CD8-positive, alpha-beta memory T cell (primary cell): Measurements from ENCODE around the gene SMYD2. TPM values are rescaled to one million over a fixed set of nuclear protein-coding genes. Genes with fewer than 3 reads are reported as not detected.
"Not testable (repeated sequence)": the region's sequence is repeated elsewhere in the genome, so short reads cannot be mapped to it uniquely, and the experiment has no call there.

Experiments used
- CTCF ChIA-PET: fragments of 350-600 bp; sonication (Branson Sonifier 250); formaldehyde crosslinking; loops from one replicate; lab custom pipeline; 2021; ENCODE audit warnings: antibody characterized with exemption; lab: Charles Lee
- POLR2A ChIA-PET: fragments of 350-600 bp; sonication (Branson Sonifier 250); formaldehyde crosslinking; loops from one replicate; lab custom pipeline; 2021; ENCODE audit warnings: antibody characterized with exemption; lab: Charles Lee
- DNase-seq, 5 donors: peaks; one replicate each; pipeline versions ENCODE4 v3.0.0 to v3.0.0-alpha.2; 2020 to 2022; ENCODE audit warnings: mixed read lengths in 1 of 5
- H3K27ac ChIP-seq: one replicate; pipeline ENCODE4 v1.7.0; 2013; ENCODE audit warnings: low read depth, mild to moderate bottlenecking, low read length, moderate library complexity
- H3K27me3 ChIP-seq: 2 replicates; pipeline ENCODE4 v1.7.0; 2013; ENCODE audit warnings: low read length, mild to moderate bottlenecking; ENCODE audit not compliant: insufficient read depth, poor library complexity, severe bottlenecking
- H3K36me3 ChIP-seq: 2 replicates; pipeline ENCODE4 v1.7.0; 2013; ENCODE audit warnings: mild to moderate bottlenecking, low read length, moderate library complexity; ENCODE audit not compliant: insufficient read depth
- H3K4me1 ChIP-seq: 2 replicates; pipeline ENCODE4 v1.7.0; 2013; ENCODE audit warnings: mild to moderate bottlenecking, low read length, moderate library complexity; ENCODE audit not compliant: insufficient read depth
- H3K4me3 ChIP-seq: 2 replicates; pipeline ENCODE4 v1.7.0; 2013; ENCODE audit warnings: mild to moderate bottlenecking, low read length
- H3K9me3 ChIP-seq: 2 replicates; pipeline ENCODE4 v1.7.0; 2013; ENCODE audit warnings: mild to moderate bottlenecking, low read length
- H3K27ac Mint-ChIP-seq, 8 donors: one replicate each; pipeline ENCODE4 v1.8.0; 2020 to 2021; ENCODE audit warnings: mixed read lengths in 8 of 8, mild to moderate bottlenecking in 6 of 8, inconsistent platforms in 3 of 8, moderate library complexity in 3 of 8
- H3K27me3 Mint-ChIP-seq, 2 donors: one replicate each; pipeline ENCODE4 v1.8.0; 2020 to 2021; ENCODE audit warnings: mixed read lengths in 2 of 2, mild to moderate bottlenecking in 1 of 2, moderate library complexity in 1 of 2
- H3K36me3 Mint-ChIP-seq, 3 donors: one replicate each; pipeline ENCODE4 v1.8.0; 2020 to 2021; ENCODE audit warnings: mixed read lengths in 3 of 3, inconsistent platforms in 1 of 3, mild to moderate bottlenecking in 1 of 3
- H3K4me1 Mint-ChIP-seq, 3 donors: one replicate each; pipeline ENCODE4 v1.8.0; 2020 to 2021; ENCODE audit warnings: mixed read lengths in 3 of 3, inconsistent platforms in 1 of 3, mild to moderate bottlenecking in 1 of 3
- H3K4me3 Mint-ChIP-seq, 7 donors: one replicate each; pipeline ENCODE4 v1.8.0; 2020 to 2021; ENCODE audit warnings: mixed read lengths in 7 of 7, mild to moderate bottlenecking in 6 of 7, moderate library complexity in 4 of 7, inconsistent platforms in 2 of 7
- H3K9me3 Mint-ChIP-seq, 5 donors: one replicate each; pipeline ENCODE4 v1.8.0; 2020 to 2022; ENCODE audit warnings: mixed read lengths in 5 of 5, mild to moderate bottlenecking in 3 of 5, moderate library complexity in 2 of 5, inconsistent platforms in 1 of 5
- polyA plus RNA-seq: library from polyadenylated mRNA; unstranded; fragments of 300-500 nt; fragmentation: Illumina TruSeq; gene quantifications from one replicate; pipeline ENCODE4 v1.2.3, GENCODE V29; 2021
- total RNA-seq, 2 experiments: library from RNA; stranded (reverse); gene quantifications; one replicate each; pipeline ENCODE4 v1.2.3, GENCODE V29; 2021

The SMYD2 gene
- total and polyA plus RNA-seq, 3 experiments from 2014 or later = 23.2 to 46.2 (median 25.9) TPM

DNA sequence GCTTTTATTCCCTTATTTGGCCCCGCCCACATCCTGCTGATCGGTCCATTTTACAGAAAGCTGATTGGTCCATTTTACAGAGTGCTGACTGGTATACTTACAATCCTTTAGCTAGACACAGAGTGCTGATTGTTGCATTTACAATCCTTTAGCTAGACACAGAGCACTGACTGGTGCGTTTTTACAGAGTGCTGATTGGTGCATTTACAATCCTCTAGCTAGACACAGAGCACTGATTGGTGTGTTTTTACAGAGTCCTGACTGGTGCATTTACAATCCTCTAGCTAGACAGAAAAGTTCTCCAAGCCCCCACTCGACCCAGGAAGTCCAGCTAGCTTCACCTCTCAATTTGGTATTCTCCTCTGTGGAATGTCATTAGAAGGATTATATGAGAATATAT lies 5.3 kb upstream of the SMYD2 start:
- POLR2A ChIA-PET, H3K9me3 ChIP-seq, H3K9me3 Mint-ChIP-seq, H3K4me3 ChIP-seq, H3K27me3 ChIP-seq, H3K4me3 Mint-ChIP-seq, H3K36me3 ChIP-seq, H3K27ac ChIP-seq, H3K36me3 Mint-ChIP-seq, H3K27me3 Mint-ChIP-seq, DNase-seq, H3K4me1 ChIP-seq: not testable (repeated sequence)
- Mint-ChIP-seq H3K4me1 (peaks cover 18 to 30% (median 22%) of the 10 kb centered on the region in 3 donors), H3K27ac (peak overlapping the region in 1 of 8 donors; percentile 48)
- CTCF ChIA-PET = interaction anchor here (0.8 to 2.9 kb wide), 3 partner anchors 12 to 53 kb away, joined by 3 to 18 read pairs (median 5); no protein-coding TSS in a partner anchor

DNA sequence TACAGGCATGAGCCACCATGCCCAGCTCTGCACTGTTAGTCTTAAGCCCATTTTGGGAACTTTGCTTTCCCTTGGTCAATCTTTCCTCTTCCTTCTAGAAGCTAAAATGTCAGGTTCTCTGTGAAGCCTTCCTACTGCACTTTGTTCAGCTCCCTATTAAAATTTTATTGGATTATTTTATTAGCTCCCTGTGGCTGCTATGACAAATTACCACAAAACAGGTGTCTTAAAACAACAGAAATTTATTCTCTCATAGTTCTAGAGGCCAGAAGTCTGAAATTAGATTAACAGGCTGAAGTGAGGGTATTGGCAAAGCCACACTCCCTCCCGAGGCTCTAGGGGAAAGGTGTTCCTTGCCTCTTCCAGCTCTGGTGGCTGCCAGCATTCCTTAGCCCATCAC lies 4.2 kb upstream of the SMYD2 start:
- Mint-ChIP-seq H3K27me3 (peaks cover 0 to 1% of the 10 kb centered on the region in 2 donors), H3K36me3 (peaks cover 0 to 1% (median under 1%) of the 10 kb centered on the region in 3 donors), H3K4me3 (no peak overlapping the region), H3K9me3 (peaks cover 0 to 4% (median 3%) of the 10 kb centered on the region in 5 donors), H3K4me1 (peaks cover 19 to 32% (median 24%) of the 10 kb centered on the region in 3 donors), H3K27ac (no peak overlapping the region)
- POLR2A ChIA-PET = no interaction called here
- Histone ChIP-seq H3K4me3 (no peak overlapping the region), H3K27ac (no peak overlapping the region), H3K4me1 (peaks cover 9% of the 10 kb centered on the region), H3K27me3 (no peaks in the 10 kb centered on the region), H3K36me3 (no peaks in the 10 kb centered on the region), H3K9me3 (no peaks in the 10 kb centered on the region)
- CTCF ChIA-PET = interaction anchor here (0.9 to 5.3 kb wide), 4 partner anchors 13 to 52 kb away, joined by 3 to 28 read pairs (median 12); no protein-coding TSS in a partner anchor
- DNase-seq = no peak

DNA sequence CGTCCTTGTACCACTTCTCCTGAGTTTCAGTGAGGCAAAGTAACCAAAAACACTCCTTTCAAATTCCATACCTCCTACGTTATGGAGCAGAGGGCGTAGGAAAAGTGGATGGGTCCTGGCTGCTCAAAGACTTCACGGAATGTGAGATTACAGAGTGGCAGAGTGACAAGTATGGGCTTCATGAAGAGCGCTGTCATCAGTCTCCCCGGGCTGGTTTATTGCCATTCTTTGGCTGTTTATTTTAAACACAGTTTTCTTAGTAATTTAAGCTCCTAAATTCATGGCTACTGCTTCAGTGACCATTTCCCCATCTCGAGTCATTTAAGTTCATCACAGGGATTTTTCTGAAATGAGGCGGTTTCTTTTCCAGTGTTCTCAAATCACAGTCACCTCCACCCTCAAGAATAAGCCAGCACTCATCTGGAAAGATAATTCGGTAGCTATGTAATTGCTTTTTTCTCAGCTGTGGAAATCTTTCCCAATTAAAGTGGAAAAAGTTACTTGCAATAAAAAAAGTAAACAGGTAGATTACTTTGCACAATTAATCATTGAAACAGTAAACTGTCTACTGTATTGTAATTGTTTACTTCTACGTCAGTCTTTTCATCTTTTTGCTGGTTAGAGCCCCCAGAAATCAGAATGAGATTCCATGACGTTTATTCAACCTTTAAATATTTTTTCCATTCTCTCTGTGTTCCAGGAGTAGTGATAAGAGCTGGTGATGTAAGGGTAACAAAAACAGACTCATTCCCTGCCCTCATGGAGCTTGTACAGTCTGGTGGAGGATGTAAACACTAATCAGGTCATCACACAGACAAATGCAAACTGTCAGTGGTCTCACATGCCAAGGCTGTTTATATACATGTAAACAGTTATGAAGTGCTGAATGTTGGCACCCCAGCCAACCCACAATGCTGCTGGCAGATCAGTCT lies 3.0 kb upstream of the SMYD2 start:
- Mint-ChIP-seq H3K4me3 (peak overlapping the region in 1 of 7 donors; percentile 47), H3K27me3 (peaks cover 0 to 1% of the 10 kb centered on the region in 2 donors), H3K4me1 (peaks cover 30 to 44% (median 36%) of the 10 kb centered on the region in 3 donors), H3K36me3 (peaks cover 0 to 1% (median 1%) of the 10 kb centered on the region in 3 donors), H3K9me3 (peaks cover 0 to 4% (median 3%) of the 10 kb centered on the region in 5 donors), H3K27ac (peak overlapping the region in 7 of 8 donors; percentile 15 to 82 (median 54))
- Histone ChIP-seq H3K4me1 (peaks cover 21% of the 10 kb centered on the region), H3K4me3 (no peak overlapping the region), H3K36me3 (no peaks in the 10 kb centered on the region), H3K9me3 (no peaks in the 10 kb centered on the region), H3K27me3 (no peaks in the 10 kb centered on the region), H3K27ac (no peak overlapping the region)
- POLR2A ChIA-PET = no interaction called here
- CTCF ChIA-PET = interaction anchor here (1.0 to 5.3 kb wide), 3 partner anchors 16 to 55 kb away, joined by 3 to 28 read pairs (median 8); no protein-coding TSS in a partner anchor
- DNase-seq = no peak

DNA sequence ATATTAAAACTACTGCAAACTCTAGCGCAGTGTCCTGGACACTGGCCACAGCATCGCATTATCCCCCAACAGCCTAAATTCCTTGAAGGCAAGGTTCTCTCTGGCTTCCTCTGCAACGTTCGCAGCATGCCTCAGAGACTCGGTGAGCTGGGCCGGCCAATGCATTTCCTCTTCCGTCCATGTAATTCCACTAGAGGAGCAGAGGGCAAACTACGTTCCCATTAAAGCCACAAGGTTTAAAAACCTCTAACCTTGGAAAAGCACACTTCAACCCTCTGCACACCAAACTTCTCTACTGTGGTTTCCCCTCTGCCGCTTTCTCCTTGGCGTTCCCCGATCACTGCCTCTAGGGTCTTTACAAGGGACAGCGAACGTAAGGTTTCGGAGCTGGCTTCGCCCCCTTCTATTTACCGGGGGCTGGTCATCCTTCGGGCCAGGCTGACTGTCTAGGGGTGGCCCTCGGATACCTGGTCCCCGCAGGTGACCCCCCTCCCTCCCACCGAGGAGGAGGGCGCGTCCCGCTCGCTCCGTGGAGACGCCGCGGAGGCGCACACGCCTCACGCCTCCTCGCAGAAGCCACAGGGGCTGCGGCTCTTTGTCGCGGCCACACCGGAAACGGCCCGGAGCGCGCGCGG lies 456 bp upstream of the SMYD2 start:
- H3K27me3 Mint-ChIP-seq = peaks cover 0 to 1% of the 10 kb centered on the region in 2 donors
- peak overlapping the region; percentile 80 for H3K4me3 ChIP-seq
- H3K36me3 Mint-ChIP-seq = peaks cover 0 to 1% (median 1%) of the 10 kb centered on the region in 3 donors
- H3K4me1 Mint-ChIP-seq = peaks cover 42 to 61% (median 54%) of the 10 kb centered on the region in 3 donors
- H3K9me3 ChIP-seq = no peaks in the 10 kb centered on the region
- H3K4me1 ChIP-seq = peaks cover 22% of the 10 kb centered on the region
- peaks cover 0 to 3% (median 0%) of the 10 kb centered on the region in 5 donors for H3K9me3 Mint-ChIP-seq
- H3K27ac Mint-ChIP-seq = peak overlapping the region; percentile 73 to 96 (median 91)
- ChIA-PET POLR2A (no interaction called here), CTCF (interaction anchor here (1.8 to 5.3 kb wide), 3 partner anchors 19 to 52 kb away, joined by 6 to 28 read pairs (median 13); no protein-coding TSS in a partner anchor)
- H3K27me3 ChIP-seq = no peaks in the 10 kb centered on the region
- no peak for DNase-seq
- H3K36me3 ChIP-seq = no peaks in the 10 kb centered on the region
- peak overlapping the region; percentile 80 for H3K27ac ChIP-seq
- peak overlapping the region; percentile 68 to 86 (median 82) for H3K4me3 Mint-ChIP-seq

DNA sequence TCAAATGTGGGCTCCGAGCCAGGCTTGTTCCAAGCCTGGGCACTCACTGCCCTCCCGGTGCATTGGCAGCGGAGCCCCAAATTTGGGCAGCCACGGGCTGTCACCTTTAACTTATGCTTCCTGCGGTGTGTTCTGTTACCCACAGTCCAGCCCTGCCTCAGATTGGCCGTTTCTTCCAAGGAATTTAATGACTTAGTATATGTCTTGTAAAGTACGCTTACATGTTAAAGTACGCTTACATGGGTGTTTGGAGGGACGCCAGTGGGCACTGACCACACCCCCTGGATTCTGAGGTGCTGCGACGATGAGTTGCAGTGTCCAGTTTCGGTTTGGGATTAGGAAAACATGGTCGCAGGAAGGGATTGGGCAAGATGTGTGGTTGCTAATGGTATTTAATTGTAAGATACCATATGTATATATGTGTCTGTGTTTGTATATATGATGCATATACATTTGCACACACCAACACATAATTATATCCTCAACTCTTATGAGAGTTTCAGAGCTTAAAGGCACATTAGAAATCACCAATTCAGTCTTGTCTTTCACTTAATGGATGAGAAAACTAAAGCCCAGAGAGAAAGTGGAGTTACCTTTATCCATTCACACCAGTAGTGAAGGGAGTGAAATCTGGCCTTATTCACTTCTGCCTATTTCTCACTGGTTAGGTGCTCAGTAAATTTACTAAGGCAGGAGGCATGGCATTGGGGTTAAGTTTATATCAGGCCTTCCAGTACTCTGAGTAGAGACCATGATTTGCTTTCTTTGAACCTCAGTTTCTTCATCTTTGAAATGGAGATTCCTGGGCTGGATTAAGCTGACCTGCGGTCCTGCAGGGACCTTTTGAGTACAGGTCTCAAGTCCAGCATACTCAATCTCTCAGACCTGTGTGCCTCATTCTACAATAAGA lies 1.0 kb downstream of the SMYD2 start:
- DNase-seq = no peak
- Histone ChIP-seq H3K9me3 (no peaks in the 10 kb centered on the region), H3K4me3 (peak overlapping the region; percentile 91), H3K4me1 (peaks cover 22% of the 10 kb centered on the region), H3K27me3 (no peaks in the 10 kb centered on the region), H3K36me3 (no peaks in the 10 kb centered on the region), H3K27ac (peak overlapping the region; percentile 64)
- peaks cover 48 to 70% (median 64%) of the 10 kb centered on the region in 3 donors for H3K4me1 Mint-ChIP-seq
- peak overlapping the region; percentile 83 to 92 (median 88) for H3K4me3 Mint-ChIP-seq
- peaks cover 0 to 1% (median 1%) of the 10 kb centered on the region in 3 donors for H3K36me3 Mint-ChIP-seq
- H3K27me3 Mint-ChIP-seq = peaks cover 0 to 1% of the 10 kb centered on the region in 2 donors
- ChIA-PET POLR2A (no interaction called here), CTCF (interaction anchor here (1.2 kb wide), 1 partner anchor 20 kb away, joined by 7 read pairs; no protein-coding TSS in a partner anchor)
- peak overlapping the region; percentile 55 to 96 (median 88) for H3K27ac Mint-ChIP-seq
- no peaks in the 10 kb centered on the region for H3K9me3 Mint-ChIP-seq

DNA sequence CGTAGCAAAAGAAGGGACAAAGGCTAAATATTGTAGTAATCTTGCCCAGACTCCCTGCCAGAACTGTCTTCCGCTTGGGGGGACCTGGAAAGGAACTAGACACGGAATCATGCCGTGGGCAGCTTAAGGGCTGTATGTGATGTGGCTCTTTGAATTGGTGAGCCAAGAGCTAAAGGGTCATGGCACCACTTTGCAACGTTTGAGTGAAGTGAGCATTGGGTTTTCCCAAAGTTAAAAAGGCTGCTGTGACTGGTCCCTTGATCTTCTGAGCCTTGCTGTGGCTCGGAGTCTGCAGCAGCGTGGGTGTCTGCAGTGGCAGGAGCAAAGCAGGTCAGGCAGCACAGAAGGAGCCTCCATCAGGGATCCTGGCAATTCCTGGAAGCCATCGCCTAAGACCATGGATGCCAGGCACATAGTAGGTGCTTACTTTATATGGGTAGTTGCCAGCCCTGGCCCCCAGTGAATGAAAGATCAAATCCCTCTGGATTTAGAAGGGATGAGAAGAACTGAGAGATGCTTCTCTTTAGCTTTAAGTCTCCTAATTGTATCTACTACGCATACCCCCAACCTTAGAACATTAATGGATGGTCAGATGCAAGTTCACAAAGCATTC lies 1.8 kb downstream of the SMYD2 start:
- peak overlapping the region; percentile 83 to 92 (median 88) for H3K4me3 Mint-ChIP-seq
- Histone ChIP-seq H3K9me3 (no peaks in the 10 kb centered on the region), H3K4me1 (peaks cover 22% of the 10 kb centered on the region), H3K27ac (no peak overlapping the region), H3K27me3 (no peaks in the 10 kb centered on the region), H3K4me3 (peak overlapping the region; percentile 91), H3K36me3 (no peaks in the 10 kb centered on the region)
- H3K27me3 Mint-ChIP-seq = peaks cover 0 to 1% of the 10 kb centered on the region in 2 donors
- peaks cover 0 to 2% (median 0%) of the 10 kb centered on the region in 3 donors for H3K36me3 Mint-ChIP-seq
- H3K27ac Mint-ChIP-seq = peak overlapping the region in 7 of 8 donors; percentile 27 to 92 (median 60)
- DNase-seq = no peak
- ChIA-PET CTCF (interaction anchor here (1.1 to 1.2 kb wide), 2 partner anchors 21 to 46 kb away, joined by 4 to 7 read pairs; no protein-coding TSS in a partner anchor), POLR2A (no interaction called here)
- H3K4me1 Mint-ChIP-seq = peaks cover 49 to 68% (median 66%) of the 10 kb centered on the region in 3 donors
- no peaks in the 10 kb centered on the region for H3K9me3 Mint-ChIP-seq
